ENCODE measurements around the gene CARMIL1. TPM values are rescaled to one million over a fixed set of nuclear protein-coding genes. Genes with fewer than 3 reads are reported as not detected.
A peak's percentile ranks its signal among the peaks of the same experiment; 100 is the strongest.

CARMIL1 gene
- total and polyA plus RNA-seq, 8 donors: 5.9 to 9.4 (median 7.8) TPM

DNA sequence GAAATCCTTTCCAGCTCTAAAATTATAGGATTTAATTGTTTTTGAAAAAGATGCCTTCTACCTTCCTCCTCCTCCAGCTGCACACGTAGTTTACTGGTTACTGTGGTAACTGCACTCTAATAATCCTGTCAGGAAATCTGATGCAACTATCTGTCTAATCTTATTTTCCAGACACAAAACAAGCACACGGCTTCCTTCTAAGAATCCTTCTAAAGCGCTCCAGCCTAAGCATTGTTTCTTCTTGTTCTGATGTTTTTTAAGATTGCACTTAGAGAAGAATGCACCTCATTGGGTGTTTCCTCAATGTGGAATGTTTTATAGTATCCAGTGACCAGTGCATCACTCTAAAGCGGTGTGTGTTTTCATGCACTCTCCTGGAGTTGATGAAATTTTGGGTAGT is 63.6 kb downstream of the CARMIL1 start:
- no peaks in the 10 kb centered on the region for H3K9me3 ChIP-seq
- no peak overlapping the region for H3K4me3 ChIP-seq
- peaks cover 0 to 4% (median 0%) of the 10 kb centered on the region in 3 donors for H3K4me1 ChIP-seq
- TF ChIP-seq, protein P1, sequence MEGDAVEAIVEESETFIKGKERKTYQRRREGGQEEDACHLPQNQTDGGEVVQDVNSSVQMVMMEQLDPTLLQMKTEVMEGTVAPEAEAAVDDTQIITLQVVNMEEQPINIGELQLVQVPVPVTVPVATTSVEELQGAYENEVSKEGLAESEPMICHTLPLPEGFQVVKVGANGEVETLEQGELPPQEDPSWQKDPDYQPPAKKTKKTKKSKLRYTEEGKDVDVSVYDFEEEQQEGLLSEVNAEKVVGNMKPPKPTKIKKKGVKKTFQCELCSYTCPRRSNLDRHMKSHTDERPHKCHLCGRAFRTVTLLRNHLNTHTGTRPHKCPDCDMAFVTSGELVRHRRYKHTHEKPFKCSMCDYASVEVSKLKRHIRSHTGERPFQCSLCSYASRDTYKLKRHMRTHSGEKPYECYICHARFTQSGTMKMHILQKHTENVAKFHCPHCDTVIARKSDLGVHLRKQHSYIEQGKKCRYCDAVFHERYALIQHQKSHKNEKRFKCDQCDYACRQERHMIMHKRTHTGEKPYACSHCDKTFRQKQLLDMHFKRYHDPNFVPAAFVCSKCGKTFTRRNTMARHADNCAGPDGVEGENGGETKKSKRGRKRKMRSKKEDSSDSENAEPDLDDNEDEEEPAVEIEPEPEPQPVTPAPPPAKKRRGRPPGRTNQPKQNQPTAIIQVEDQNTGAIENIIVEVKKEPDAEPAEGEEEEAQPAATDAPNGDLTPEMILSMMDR (IDR thresholded peaks at IDR 0.05): no peak
- WGBS, 2 donors: 75 to 79% methylated on average over 4 of the region's 4 CpGs
- FAIRE-seq: no peak
- ATAC-seq: peak in 1 of 4 donors; percentile 15
- H3K36me3 ChIP-seq: no peaks in the 10 kb centered on the region
- H3K27me3 ChIP-seq: no peaks in the 10 kb centered on the region
- intact Hi-C loops (cut with DNase I): no loop called here
- no peak overlapping the region for H3K27ac ChIP-seq
- no peak for DNase-seq

DNA sequence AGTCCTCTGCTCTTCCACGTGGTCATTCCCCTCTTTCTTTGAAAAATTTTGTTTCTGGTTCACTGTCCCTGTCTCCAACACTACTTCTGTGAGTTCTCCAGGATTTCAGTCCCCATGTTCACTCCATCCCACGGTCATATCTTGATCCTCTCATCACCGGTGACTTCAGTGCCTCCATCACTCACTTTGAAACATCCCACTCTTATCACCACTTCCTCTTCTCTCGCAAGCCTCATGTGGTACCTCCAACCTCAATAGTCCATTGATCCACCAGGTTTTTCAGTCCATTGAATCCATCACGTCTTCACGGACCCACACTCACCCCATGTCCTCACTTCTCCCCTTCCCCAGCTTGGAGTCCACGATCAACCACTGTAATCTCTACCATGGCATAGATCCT is 64.8 kb downstream of the CARMIL1 start:
- no peak for DNase-seq
- Histone ChIP-seq H3K27ac (no peak overlapping the region), H3K9me3 (no peaks in the 10 kb centered on the region), H3K36me3 (no peaks in the 10 kb centered on the region), H3K4me1 (peaks cover 0 to 4% (median 0%) of the 10 kb centered on the region in 3 donors), H3K4me3 (no peak overlapping the region), H3K27me3 (no peaks in the 10 kb centered on the region)
- intact Hi-C loops (cut with DNase I): no loop called here
- WGBS, 2 donors: 88 to 93% methylated on average over 7 of the region's 7 CpGs
- FAIRE-seq: no peak
- no peak for ATAC-seq
- TF ChIP-seq, protein P1 (IDR thresholded peaks at IDR 0.05): no peak

DNA sequence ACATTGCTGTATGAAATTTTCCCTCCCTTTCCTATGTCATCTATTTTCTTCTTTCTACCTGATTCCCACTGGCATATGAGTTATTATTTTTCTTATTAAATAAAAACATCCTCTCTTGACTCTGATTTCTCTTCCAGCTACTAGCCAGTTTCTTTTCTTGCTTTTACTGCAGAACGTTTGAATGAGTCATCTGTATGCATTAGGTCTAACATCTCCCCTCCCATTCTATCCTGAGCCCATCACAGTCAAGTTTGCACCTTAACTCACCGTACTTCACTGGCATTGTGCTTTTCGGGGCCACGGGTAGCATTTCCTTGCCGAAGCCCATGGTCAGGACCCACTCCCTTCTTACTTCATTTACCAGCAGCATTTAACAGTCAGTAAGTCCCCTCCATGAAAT is 65.7 kb downstream of the CARMIL1 start:
- no peak for FAIRE-seq
- no peak for DNase-seq
- H3K4me1 ChIP-seq: peaks cover 0 to 4% (median 0%) of the 10 kb centered on the region in 3 donors
- no peak overlapping the region for H3K4me3 ChIP-seq
- TF ChIP-seq, protein P1 (IDR thresholded peaks at IDR 0.05): no peak
- intact Hi-C loops (cut with DNase I): no loop called here
- 89 to 91% methylated on average over 5 of the region's 5 CpGs for WGBS, 2 donors
- no peaks in the 10 kb centered on the region for H3K27me3 ChIP-seq
- no peaks in the 10 kb centered on the region for H3K36me3 ChIP-seq
- ATAC-seq: no peak
- H3K27ac ChIP-seq: no peak overlapping the region
- H3K9me3 ChIP-seq: no peaks in the 10 kb centered on the region

DNA sequence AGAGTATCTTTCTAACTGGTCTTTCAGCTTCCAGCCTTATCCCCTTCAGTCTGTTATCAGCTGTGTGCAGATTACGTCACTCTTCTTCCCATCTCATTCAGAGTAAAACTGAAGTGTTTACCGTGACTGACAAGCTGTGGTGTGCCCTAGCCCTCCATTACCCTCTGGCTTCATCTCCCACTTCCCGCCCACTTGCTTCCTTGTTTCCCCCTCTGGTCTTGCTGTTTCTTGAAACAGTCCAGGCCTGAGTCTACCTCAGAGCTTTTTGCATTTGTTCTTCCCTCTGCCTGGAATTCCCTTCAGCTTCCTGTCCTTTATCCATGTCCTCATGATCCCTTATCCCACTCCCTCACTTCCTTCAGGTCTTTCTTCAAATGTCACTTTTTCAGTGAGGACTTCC is 66.9 kb downstream of the CARMIL1 start:
- WGBS, 2 donors: 49 to 68% methylated on average over 3 of the region's 3 CpGs
- ATAC-seq (peak in 2 of 4 donors; percentile 54 to 73), FAIRE-seq (no peak), DNase-seq (no peak)
- Histone ChIP-seq H3K27me3 (no peaks in the 10 kb centered on the region), H3K4me1 (peaks cover 0 to 4% (median 0%) of the 10 kb centered on the region in 3 donors), H3K36me3 (no peaks in the 10 kb centered on the region), H3K9me3 (no peaks in the 10 kb centered on the region), H3K4me3 (no peak overlapping the region), H3K27ac (no peak overlapping the region)
- intact Hi-C loops (cut with DNase I): no loop called here
- TF ChIP-seq, protein P1 (IDR thresholded peaks at IDR 0.05): no peak

DNA sequence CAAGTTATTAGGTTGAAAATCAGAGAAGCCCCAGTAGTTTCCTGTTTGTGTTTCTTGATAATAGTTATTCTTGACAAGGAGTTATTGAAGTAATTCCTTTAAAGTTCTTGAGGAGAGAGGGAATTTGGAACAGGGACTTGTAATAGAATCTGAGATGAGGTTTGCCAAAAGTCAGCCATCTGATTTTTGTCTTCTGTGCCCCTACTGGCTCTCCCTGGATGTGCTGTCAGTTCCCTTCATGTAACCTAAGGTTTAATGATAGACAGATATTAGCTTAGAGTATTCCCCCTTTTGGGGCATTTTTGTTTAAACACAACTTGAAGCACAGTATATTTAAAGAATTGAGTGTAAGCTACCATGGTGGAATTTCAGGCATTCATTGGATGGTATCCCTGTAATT is 71.4 kb downstream of the CARMIL1 start:
- FAIRE-seq: no peak
- H3K9me3 ChIP-seq: no peaks in the 10 kb centered on the region
- no peak overlapping the region for H3K27ac ChIP-seq
- intact Hi-C loops (cut with DNase I): no loop called here
- no peaks in the 10 kb centered on the region for H3K27me3 ChIP-seq
- no peak for DNase-seq
- TF ChIP-seq, protein P1 (IDR thresholded peaks at IDR 0.05): no peak
- H3K4me3 ChIP-seq: no peak overlapping the region
- H3K36me3 ChIP-seq: no peaks in the 10 kb centered on the region
- no peak for ATAC-seq
- peaks cover 0 to 4% (median 0%) of the 10 kb centered on the region in 3 donors for H3K4me1 ChIP-seq

All from pancreas (tissue), 10 donors.